Right lobe of liver (tissue), 6 donors: ENCODE measurements around the gene ATP1A1. TPM values are rescaled to one million over a fixed set of nuclear protein-coding genes. Genes with fewer than 3 reads are reported as not detected.
A peak's percentile ranks its signal among the peaks of the same experiment; 100 is the strongest.

Source experiments
- ATAC-seq, 4 donors: fragments of 200-7000 bp; cut with Tn5 transposase; one replicate each; pipeline ENCODE4 v1.9.1; 2020; ENCODE audit warnings: mild to moderate bottlenecking in 4 of 4, moderate library complexity in 4 of 4
- DNase-seq, 3 donors: peaks; one replicate each; pipeline ENCODE4 v3.0.0-alpha.2; 2020
- H3K27ac ChIP-seq, 3 donors: fragments of 200-600 bp; one replicate each; pipeline ENCODE4 v1.8.0; 2022
- H3K27me3 ChIP-seq, 2 donors: fragments of 200-600 bp; one replicate each; pipeline ENCODE4 v1.8.0; 2022
- H3K36me3 ChIP-seq, 4 donors: fragments of 200-600 bp; sonication (generic) in 1 of 4; one replicate each; pipeline versions ENCODE4 v1.5.1 to v1.8.0; 2017 to 2022; ENCODE audit warnings: control low read depth in 1 of 4
- H3K4me1 ChIP-seq, 4 donors: fragments of 200-600 bp; sonication (generic) in 1 of 4; one replicate each; pipeline versions ENCODE4 v1.5.1 to v1.8.0; 2017 to 2022; ENCODE audit warnings: control low read depth in 1 of 4
- H3K4me3 ChIP-seq, 3 donors: fragments of 200-600 bp; one replicate each; pipeline ENCODE4 v1.8.0; 2022
- H3K9me3 ChIP-seq, 4 donors: fragments of 200-600 bp; sonication (generic) in 1 of 4; one replicate each; pipeline versions ENCODE4 v1.5.1 to v1.8.0; 2017 to 2022; ENCODE audit warnings: control low read depth in 1 of 4
- CTCF ChIP-seq, 4 donors: fragments of 200-600 bp in 3 of 4; fragments of 450-650 bp in 1 of 4; IDR thresholded peaks; one replicate each; pipeline versions ENCODE4 v1.5.1 to v1.8.0; 2016 to 2022; ENCODE audit warnings: antibody characterized with exemption in 4 of 4, mild to moderate bottlenecking in 2 of 4
- POLR2A ChIP-seq: fragments of 450-650 bp; IDR thresholded peaks from one replicate; pipeline ENCODE4 v1.6.1; 2017; ENCODE audit warnings: antibody characterized with exemption, mild to moderate bottlenecking
- WGBS: methylation state at CpG from one replicate; pipeline ENCODE4 v1.1.6; 2018; ENCODE audit warnings: low coverage, low lambda C conversion rate; ENCODE audit not compliant: insufficient coverage; ENCODE audit errors: missing lambda C conversion rate; 5-methylcytosine and 5-hydroxymethylcytosine counted together
- intact Hi-C, 2 donors: fragments of 100-400 bp; cut with DNase I; formaldehyde crosslinking; loops; one replicate each; pipeline versions ENCODE4 v1.11.2 to v1.14.1; 2022
- total RNA-seq, 6 experiments: library from RNA; depleted of rRNA in 2 of 6; stranded (reverse); fragments of >200 nt in 2 of 6; fragmentation: NEBNext Ultra II Directional in 3 of 6; extraction: Animal tissue kit (Norgen Biotek cat#: 25700) in 3 of 6; gene quantifications; one replicate each; pipeline versions ENCODE4 v1.1.0 to v1.2.4, GENCODE V29; 2016 to 2023
- donor health status: DM: no; HTN: yes; CAD: no.
- donor health status: DM: no; HTN: no; CAD: no.
- donor health status: DM: no; HTN: no; CAD: no.
- donor health status: DM: no; HTN: yes; CAD: no.
- donor health status: DM: no; HTN: yes; CAD: no.

Gene ATP1A1
- total RNA-seq, 6 experiments from 2014 or later = 83.6 to 153 (median 121) TPM

GRCh38 chr1:116382857-116383483 is 9.9 kb downstream of the ATP1A1 start:
- DNase-seq = no peak

DNA sequence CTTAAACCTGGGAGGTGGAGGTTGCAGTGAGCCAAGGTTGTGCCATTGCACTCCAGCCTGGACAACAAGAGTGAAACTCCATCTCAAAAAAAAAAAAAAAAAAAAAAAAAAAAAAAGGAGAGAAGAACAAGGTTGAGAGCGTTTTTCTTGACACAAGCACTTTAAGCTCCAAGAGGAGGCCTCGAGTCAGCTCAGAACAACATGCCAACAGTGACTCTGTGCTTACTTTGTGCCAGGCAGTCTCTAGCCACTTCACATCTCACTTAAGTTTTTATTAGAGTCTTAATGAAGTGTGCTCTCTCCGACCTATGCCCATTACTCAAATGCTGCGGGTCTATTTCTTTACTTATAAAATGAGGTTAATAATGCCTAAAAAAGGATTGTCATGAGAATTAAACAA is 13.0 kb downstream of the ATP1A1 start:
- no peak for DNase-seq
- intact Hi-C loops = no loop called here
- TF ChIP-seq POLR2A (no peak), CTCF (IDR thresholded peaks at IDR 0.05) (no peak)
- Histone ChIP-seq H3K36me3 (peaks cover 0 to 47% (median 13%) of the 10 kb centered on the region in 4 donors), H3K27me3 (no peaks in the 10 kb centered on the region), H3K9me3 (no peaks in the 10 kb centered on the region), H3K27ac (no peak overlapping the region), H3K4me1 (peaks cover 0 to 32% (median 10%) of the 10 kb centered on the region in 4 donors), H3K4me3 (no peak overlapping the region)
- no peak for ATAC-seq
- 87% methylated on average over 4 of the region's 4 CpGs for WGBS

More at GRCh38 chr1:116382857-116383483, 9.9 kb downstream of the ATP1A1 start:
- 81% methylated on average over 4 of the region's 4 CpGs for WGBS
- no peak for TF ChIP-seq CTCF (IDR thresholded peaks at IDR 0.05)
- TF ChIP-seq POLR2A = no peak
- Histone ChIP-seq H3K9me3 (no peaks in the 10 kb centered on the region), H3K4me3 (no peak overlapping the region), H3K36me3 (peaks cover 0 to 22% (median 2%) of the 10 kb centered on the region in 4 donors), H3K4me1 (peaks cover 0 to 39% (median 17%) of the 10 kb centered on the region in 4 donors), H3K27ac (no peak overlapping the region), H3K27me3 (no peaks in the 10 kb centered on the region)
- no peak for ATAC-seq
- intact Hi-C loops = no loop called here

- Histone ChIP-seq H3K27ac (no peak overlapping the region), H3K36me3 (peaks cover 0 to 49% (median 15%) of the 10 kb centered on the region in 4 donors), H3K4me3 (no peak overlapping the region), H3K4me1 (peaks cover 0 to 27% (median 11%) of the 10 kb centered on the region in 4 donors), H3K27me3 (no peaks in the 10 kb centered on the region), H3K9me3 (no peaks in the 10 kb centered on the region)
- DNase-seq (no peak), ATAC-seq (no peak)
- 83% methylated on average over 5 of the region's 6 CpGs for WGBS
- intact Hi-C loops = no loop called here
- no peak for TF ChIP-seq POLR2A
- no peak for TF ChIP-seq CTCF (IDR thresholded peaks at IDR 0.05)
Measured at GRCh38 chr1:116387551-116387950, 14.5 kb downstream of the ATP1A1 start.

DNA sequence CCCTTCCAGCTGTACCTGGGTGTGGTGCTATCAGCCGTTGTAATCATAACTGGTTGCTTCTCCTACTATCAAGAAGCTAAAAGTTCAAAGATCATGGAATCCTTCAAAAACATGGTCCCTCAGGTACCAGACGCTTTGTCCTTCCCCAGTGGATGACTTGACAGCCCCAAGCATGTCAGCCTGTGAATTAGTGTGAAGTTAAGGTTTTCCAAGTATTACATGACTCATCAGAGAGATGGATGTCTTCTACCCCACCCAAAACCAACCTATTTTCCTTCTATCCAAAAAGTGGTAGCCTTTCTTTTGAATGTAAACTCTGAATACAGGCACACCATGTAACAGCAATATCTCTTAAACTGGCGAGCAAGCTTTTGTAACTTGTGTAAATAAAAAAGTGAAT is 15.1 kb downstream of the ATP1A1 start:
- Histone ChIP-seq H3K4me1 (peaks cover 0 to 27% (median 11%) of the 10 kb centered on the region in 4 donors), H3K27me3 (no peaks in the 10 kb centered on the region), H3K9me3 (no peaks in the 10 kb centered on the region), H3K27ac (peak overlapping the region in 2 of 3 donors; percentile 9 to 41), H3K36me3 (peaks cover 0 to 55% (median 15%) of the 10 kb centered on the region in 4 donors), H3K4me3 (no peak overlapping the region)
- intact Hi-C loops = no loop called here
- ATAC-seq = no peak
- no peak for DNase-seq
- TF ChIP-seq CTCF (IDR thresholded peaks at IDR 0.05) (no peak), POLR2A (no peak)
- 86% methylated on average over 3 of the region's 3 CpGs for WGBS
